GM21576 (cell line): Measurements from ENCODE around the gene HIF1A.
A peak's percentile ranks its signal among the peaks of the same experiment; 100 is the strongest.

Source experiments
- ATAC-seq: cut with Tn5 transposase; IDR thresholded peaks from one replicate; pipeline ENCODE4 v1.9.1; 2021; ENCODE audit warnings: mild to moderate bottlenecking, moderate library complexity; ENCODE audit not compliant: unreplicated experiment

The HIF1A gene

GRCh38 chr14:61672796-61673195 lies 22.5 kb upstream of the HIF1A start:
- ATAC-seq, result no peak

DNA sequence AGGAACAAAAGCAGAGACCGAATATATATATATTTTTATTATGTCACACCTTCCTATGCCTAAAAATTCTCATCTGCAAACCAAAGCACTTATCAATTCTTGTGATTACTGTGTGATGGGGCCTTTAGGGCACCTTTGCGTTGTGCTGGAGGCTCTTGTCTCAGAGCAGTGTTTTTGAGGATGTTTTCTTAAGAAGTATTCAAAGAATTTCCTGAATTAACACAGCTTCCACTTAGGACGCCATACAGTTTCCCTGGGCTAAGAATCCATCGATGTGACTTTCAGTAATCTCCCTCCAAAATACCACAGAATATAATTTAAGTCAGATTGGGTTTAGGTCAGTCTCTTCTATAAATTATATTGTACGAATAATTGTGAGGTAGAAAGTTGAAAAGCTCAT lies 22.0 kb upstream of the HIF1A start:
- no peak for ATAC-seq

GRCh38 chr14:61675291-61675690 lies 20.0 kb upstream of the HIF1A start:
- no peak for ATAC-seq

DNA sequence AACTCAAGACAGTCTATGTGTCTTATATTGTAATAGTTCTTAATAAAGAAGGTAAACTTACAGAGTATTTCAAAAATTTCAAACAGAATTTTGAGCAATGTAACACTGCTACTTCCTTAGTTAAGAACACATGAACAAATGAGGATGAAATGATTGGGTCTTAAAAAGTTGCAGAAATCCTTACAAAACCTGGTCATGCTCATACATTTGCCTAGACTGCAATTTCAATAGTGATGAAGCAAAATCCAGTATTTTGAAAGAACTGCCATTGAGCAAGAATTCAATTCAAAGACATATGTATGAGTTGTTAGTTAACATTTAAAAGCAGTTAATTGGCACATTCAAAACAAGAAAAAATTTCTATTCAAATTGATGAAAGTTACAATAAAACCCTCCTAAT lies 17.8 kb upstream of the HIF1A start:
- ATAC-seq, result no peak

GRCh38 chr14:61678975-61679374 lies 16.3 kb upstream of the HIF1A start:
- ATAC-seq, result no peak

GRCh38 chr14:61681413-61681812 lies 13.9 kb upstream of the HIF1A start:
- no peak for ATAC-seq

GRCh38 chr14:61683108-61683507 lies 12.2 kb upstream of the HIF1A start:
- no peak for ATAC-seq

DNA sequence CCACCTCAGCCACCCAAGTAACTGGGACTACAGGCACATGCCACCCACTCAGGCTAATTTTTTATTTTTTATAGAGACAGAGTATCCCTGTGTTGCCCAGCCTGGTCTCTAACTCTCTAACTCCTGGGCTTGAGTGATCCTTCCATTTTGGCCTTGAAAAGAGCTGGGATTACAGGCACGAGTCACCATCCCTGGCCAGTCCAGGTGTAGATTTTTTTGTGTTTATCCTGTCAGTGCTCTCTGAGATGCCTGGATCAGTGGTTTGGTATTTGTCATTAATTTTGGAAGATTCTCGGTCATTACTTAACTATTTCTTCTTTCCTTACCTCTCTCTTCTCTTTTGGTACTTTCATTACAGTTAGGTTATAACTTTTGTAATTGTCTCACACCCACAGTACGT lies 5.3 kb upstream of the HIF1A start:
- ATAC-seq, result no peak

GRCh38 chr14:61690982-61691381 lies 4.3 kb upstream of the HIF1A start:
- ATAC-seq, result no peak

DNA sequence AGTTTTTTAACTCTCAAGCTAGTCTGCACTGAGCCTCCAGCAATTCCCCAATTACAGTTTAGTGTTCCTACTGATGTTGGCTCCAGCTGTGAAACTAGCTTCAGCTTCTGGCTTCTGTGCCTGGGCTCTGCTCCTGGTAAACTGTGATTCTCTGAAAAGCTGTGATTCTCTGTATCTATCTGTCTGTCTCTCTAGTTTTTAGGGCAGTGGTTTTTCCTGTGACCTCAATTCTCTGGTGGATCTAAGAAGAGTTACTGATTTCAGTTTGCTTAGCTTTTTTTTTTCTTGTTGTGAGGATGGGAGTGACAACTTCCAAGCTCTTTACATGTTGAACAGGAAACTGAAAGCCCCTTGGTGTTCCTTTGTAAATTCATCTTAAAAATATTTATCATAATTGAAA lies 3.8 kb upstream of the HIF1A start:
- ATAC-seq, result no peak

GRCh38 chr14:61694039-61694438 lies 1.3 kb upstream of the HIF1A start:
- ATAC-seq, result no peak

- peak; percentile 9 for ATAC-seq
Measured at GRCh38 chr14:61695695-61696527, 598 bp downstream of the HIF1A start.

DNA sequence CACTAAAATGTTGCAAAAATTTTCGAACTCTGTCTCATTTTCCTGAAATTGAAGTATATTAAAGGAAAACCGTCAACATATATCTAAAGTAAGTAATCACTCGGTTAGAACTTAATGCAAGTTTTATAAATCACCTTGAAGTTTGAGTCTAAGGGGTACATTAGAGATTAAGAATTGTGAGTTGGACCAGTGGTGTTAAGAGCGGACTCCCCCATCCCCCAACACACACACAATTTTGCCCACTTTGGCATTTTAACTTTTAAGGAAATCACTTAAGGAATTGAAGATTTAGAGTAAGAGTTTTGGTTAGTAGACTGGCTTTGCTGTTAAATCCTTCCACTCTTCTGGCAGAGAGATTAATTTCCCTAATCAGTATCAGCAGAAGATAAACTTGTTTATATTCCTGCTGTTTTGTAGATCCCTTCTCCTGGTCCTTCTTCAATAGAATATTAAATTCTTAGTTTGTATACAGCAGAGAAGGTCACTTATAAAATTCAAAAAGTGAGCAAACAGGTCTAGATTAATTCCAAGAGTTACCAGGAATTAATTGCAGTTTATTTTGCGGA lies 1.5 kb downstream of the HIF1A start:
- ATAC-seq, result no peak

GRCh38 chr14:61698206-61698980 lies 3.1 kb downstream of the HIF1A start:
- ATAC-seq, result no peak

GRCh38 chr14:61699027-61699426 lies 3.7 kb downstream of the HIF1A start:
- ATAC-seq, result no peak

DNA sequence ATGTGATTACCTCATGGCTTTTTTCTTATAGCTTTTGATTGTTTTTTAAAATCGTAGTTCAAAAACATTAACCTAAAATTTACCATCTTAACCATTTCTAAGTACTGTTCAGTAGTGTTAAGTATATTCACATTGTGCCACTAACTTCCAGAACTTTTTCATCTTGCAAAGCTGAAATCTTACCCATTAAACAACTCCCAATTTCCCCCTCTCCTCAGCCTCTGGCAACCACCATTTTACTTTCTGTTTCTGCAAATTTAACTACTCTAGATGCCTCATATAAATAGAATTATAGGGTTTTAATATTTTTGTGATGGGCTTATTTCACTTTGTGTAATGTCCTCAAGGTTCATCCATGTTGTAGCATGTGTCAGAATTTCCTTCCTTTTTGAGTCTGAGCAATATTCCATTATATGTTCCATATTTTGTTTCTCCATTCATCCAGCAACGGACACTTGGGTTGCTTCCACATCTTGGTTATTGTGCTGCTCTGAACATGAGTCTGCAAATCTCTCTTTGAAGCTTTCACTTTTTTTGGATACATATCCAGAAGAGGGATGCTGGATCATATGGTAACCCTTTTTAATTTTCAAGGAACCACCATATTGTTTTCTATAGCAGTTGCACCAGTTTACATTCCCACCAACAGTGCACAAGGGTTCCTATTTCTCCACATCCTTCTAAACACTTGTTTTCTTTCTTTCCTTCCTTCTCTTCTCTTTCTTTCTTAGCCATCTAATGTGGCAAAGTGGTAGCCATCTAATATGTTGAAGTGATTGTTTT lies 5.0 kb downstream of the HIF1A start:
- ATAC-seq, result no peak

GRCh38 chr14:61701946-61702345 lies 6.6 kb downstream of the HIF1A start:
- ATAC-seq, result no peak

DNA sequence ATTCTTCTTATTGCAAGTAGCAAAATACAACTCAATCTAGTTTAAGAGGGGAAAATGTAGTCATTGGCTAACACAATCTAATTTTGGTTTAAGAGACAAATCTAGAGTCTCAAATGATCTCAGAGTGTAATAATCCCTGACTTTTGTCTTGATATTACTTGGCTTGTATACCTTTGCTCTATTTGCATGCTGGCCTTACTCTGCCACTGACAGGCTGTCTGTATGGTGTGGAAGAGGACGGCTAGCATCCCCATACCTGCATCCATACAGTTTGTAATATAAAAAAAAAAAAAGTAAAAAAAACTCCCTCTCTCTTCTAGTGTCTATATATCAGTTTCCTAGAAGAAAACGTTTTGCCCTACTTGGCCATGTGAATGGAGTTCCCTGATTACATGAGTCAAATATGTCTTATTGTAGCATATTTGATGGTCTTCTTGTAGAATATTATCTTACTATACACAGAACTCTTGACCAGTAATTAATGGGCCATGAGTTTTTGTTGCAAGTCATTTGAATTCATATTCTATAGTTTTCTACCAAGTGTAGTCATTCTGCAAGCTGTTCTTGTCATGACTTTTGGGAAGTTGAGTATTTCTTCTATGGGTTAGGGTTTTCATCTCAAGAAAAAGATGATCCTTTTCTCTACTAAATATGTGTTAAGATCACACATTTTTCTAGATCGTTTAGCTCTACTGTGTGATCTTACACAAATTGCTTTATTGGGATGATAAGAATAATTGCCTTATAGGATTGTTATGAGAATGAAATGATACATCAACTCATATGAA lies 8.2 kb downstream of the HIF1A start:
- no peak for ATAC-seq

GRCh38 chr14:61704554-61704953 lies 9.2 kb downstream of the HIF1A start:
- ATAC-seq, result no peak

GRCh38 chr14:61705017-61705416 lies 9.7 kb downstream of the HIF1A start:
- ATAC-seq, result no peak
